GM23248 (cell line): ENCODE data around the gene CMTR1.

Source experiments
- EZH2 ChIP-seq: fragments of 200-600 bp; sonication (generic); IDR thresholded peaks from 2 replicates; pipeline ENCODE4 v1.6.1; 2018; ENCODE audit warnings: antibody characterized with exemption, mild to moderate bottlenecking; ENCODE audit not compliant: insufficient read depth, poor library complexity, severe bottlenecking
- EZH2phosphoT487 ChIP-seq: fragments of 200-600 bp; sonication (generic); IDR thresholded peaks from 2 replicates; pipeline ENCODE4 v1.6.1; 2018; ENCODE audit warnings: antibody characterized with exemption, moderate library complexity, mild to moderate bottlenecking, low read depth; ENCODE audit not compliant: insufficient read depth

DNA sequence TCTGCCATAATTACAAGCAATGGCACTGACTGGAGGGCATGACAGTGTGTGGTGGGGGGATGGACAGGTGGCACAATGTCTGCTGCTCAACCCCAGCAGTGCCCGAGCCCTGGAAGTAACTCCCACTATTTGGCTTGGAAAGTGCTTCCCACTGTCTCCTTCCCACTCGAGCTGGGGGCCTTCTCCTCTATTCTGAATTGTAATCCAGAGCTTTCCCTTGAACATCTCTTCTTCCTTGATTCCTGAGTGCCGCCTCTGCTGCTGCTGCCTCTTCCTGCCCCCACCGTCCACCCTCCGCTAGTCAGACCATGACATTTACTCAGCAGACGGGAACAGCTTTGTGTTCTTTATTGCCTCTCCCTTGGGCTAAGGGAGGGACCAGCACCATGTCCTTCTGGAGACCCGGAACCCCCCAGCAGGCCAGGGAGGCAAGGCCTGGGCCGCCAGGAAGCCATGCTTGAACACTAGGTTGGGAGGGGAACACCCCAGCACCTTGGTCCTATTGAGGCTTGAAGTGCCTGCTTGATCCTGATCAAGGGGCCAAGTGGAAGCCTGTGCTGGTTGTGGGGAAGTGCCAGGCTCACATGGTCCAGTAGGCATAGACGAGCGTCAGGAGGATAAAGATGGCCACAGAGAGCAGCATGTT lies 49.7 kb downstream of the CMTR1 start:
- TF ChIP-seq EZH2 (no peak), EZH2phosphoT487 (no peak)
